ENCODE data around the gene ZC3H18.

Gene ZC3H18

GRCh38 chr16:88610080-88610479 lies 39.9 kb downstream of the ZC3H18 start:
- DNase-seq, result no peak

- no peak for DNase-seq
Observed at GRCh38 chr16:88610909-88611812, 41.0 kb downstream of the ZC3H18 start.

GRCh38 chr16:88613293-88613692 lies 43.1 kb downstream of the ZC3H18 start:
- DNase-seq, result no peak

GRCh38 chr16:88613911-88614817 lies 44.0 kb downstream of the ZC3H18 start:
- DNase-seq, result no peak

DNA sequence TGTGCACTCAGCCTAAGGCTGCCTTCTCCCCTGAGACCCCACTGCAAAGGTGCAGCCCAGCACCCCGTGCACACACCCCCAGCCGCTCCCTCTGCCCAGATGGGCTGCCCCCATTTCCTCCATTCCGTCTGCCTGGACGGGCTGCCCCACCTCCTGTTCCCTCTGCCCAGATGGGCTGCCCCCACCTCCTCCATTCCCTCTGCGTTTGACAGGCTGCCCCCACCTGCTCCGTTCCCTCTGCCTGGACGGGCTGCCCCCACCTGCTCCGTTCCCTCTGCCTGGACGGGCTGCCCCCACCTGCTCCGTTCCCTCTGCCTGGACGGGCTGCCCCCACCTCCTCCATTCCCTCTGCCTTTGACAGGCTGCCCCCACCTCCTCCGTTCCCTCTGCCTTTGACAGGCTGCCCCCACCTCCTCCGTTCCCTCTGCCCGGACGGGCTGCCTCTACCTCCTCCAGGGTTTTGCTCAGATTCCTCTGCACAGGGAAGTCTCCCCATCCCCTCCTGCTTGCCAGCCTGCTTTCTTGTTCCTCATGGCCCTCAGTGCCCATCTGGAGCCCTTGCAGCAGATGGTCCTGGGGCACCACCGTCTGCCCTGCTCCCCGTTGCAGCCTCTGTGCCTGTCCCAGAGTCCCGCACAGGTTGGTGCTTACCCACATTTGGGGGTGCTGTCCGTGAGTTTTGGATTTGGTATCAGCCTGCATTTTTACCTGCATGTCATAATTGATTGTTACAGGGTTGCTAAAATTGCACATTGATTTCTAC lies 44.8 kb downstream of the ZC3H18 start:
- DNase-seq, result no peak

GRCh38 chr16:88616320-88616719 lies 46.1 kb downstream of the ZC3H18 start:
- DNase-seq, result no peak

GRCh38 chr16:88616736-88617135 lies 46.5 kb downstream of the ZC3H18 start:
- DNase-seq, result no peak

- no peak for DNase-seq
Observed at GRCh38 chr16:88617268-88618031, 47.2 kb downstream of the ZC3H18 start.

DNA sequence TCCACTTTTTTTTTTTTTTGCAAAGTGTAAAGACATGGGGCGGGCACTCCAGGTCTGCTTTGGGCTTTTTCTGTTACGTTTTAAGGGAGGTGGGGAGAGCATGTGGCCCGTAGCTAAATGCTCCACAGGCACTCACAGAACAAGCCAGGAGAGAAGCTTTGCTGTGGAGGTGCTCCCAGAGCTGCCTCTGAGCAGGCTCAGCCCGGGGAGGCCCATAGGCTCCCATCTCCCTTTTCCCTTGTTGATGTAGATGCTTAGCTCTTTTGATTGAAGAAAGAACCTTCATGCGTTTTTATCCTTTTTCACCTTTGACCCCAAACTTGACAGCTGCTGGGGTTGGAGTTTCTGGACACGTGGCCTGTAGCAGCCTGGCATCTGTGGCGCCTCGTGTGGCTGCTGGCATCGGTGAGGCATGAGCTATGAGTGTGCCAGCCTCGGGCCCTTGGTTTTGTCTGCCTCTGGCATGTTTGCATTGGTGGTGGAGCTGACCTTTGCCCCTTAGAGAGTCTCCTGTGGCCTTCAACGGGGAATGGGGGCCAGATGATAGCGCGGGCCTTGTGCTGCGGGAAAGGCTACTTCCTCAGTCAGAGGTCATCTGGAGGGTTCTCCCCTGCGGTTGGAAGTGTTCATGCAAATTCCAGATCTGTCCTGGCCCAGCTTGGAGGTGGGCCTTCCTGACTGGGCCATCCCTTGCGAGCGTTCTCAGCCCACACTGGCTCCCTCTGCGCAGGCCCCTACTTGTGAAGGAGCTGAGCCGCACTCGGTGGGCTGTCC lies 48.2 kb downstream of the ZC3H18 start:
- DNase-seq, result no peak

- DNase-seq, result no peak
Observed at GRCh38 chr16:88618956-88619667, 48.9 kb downstream of the ZC3H18 start.

DNA sequence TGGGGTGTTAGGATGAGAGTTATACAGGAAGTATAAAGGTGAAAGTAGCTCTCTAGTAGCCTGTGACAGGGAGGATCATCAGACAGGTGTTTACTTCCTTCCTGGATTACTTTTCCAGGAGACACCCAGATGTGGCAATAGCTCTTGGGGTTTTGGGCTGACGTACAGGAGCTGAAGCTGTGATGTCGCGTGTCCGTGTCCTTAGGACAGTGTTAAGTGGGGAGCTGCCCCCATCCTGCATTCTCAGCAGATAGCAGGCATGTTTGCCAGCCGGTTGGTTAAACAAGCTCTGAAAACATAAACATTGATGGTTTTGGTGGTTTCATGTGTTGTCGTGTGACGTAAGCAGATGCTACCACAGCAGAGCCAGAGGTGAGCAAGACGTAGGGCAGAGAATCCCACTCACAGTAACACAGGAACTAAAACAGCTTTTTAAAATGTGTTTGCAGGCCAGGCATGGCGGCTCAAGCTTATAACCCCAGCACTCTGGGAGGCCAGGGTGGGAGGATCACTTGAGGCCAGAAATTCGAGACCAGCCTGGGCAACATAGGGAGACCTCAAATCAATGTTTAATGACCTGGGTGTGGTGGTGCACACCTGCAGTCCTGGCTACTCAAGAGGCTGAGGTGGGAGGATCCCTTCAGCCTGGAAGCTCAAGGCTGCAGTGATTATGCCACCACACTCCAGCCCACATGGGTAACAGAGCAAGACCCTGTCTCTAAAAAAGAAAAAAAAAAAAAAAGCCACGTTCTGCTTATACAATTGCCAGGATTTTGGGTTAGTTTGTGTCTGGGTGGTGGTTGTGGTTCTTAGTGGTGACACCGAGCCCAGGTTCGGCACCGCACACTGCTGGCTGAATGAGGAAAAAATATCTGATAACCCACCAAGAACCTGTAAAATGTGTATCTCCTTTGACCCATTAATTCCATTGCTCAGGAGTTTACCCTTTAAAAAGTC lies 49.9 kb downstream of the ZC3H18 start:
- no peak for DNase-seq

- DNase-seq, result no peak
Observed at GRCh38 chr16:88622125-88622524, 51.9 kb downstream of the ZC3H18 start.

DNA sequence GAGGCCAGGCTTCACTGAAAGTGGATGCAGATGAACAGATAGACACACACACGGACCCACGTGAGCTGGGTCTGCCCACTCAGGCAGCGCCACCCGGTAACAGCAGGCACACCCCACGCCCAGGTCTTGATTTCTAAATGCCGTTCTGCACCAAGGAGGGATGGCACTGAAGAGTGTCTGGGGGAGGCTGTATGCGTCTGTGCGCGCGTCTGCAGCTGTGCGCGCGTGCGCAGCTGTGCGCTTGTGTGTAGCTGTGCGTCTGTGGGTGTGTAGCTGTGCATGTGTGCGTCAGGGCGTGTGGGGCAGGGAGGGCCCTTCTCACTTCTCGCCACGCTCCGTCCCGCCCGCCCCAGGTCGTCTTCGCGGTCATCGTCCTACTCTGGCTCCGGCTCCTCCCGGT lies 52.7 kb downstream of the ZC3H18 start:
- no peak for DNase-seq

- DNase-seq, result no peak
Observed at GRCh38 chr16:88623858-88624257, 53.7 kb downstream of the ZC3H18 start.

GRCh38 chr16:88624481-88624880 lies 54.3 kb downstream of the ZC3H18 start:
- no peak for DNase-seq

- DNase-seq, result no peak
Observed at GRCh38 chr16:88624977-88625576, 54.9 kb downstream of the ZC3H18 start.

GRCh38 chr16:88626646-88627045 lies 56.4 kb downstream of the ZC3H18 start:
- DNase-seq, result no peak

GRCh38 chr16:88627531-88628411 lies 57.6 kb downstream of the ZC3H18 start:
- no peak for DNase-seq
